T-helper 1 cell (primary cell): ENCODE measurements around the gene DGKG.
A peak's percentile ranks its signal among the peaks of the same experiment; 100 is the strongest.

ENCODE experiments used
- DNase-seq, 5 donors: peaks; one replicate each; pipeline ENCODE4 v3.0.0-alpha.2; 2012 to 2020

DGKG gene

DNA sequence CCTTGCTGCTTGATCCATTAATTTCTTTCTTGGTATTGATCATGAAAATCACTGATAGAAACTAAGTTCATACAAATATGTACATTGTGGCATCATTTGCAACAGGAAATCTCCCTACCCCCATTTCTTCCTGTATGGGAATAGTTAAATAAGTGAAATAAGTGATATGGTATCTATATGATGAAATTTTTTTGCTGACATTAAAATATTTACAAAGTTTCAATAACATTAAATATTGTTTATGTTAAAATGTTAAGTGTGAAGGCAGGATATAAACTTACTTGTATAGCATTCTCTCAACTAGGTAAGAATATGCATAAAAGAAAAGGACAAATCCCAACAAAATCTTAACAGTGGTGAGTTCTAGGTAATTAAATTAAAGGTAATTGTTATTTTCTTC lies 193.1 kb downstream of the DGKG start:
- no peak for DNase-seq

DNA sequence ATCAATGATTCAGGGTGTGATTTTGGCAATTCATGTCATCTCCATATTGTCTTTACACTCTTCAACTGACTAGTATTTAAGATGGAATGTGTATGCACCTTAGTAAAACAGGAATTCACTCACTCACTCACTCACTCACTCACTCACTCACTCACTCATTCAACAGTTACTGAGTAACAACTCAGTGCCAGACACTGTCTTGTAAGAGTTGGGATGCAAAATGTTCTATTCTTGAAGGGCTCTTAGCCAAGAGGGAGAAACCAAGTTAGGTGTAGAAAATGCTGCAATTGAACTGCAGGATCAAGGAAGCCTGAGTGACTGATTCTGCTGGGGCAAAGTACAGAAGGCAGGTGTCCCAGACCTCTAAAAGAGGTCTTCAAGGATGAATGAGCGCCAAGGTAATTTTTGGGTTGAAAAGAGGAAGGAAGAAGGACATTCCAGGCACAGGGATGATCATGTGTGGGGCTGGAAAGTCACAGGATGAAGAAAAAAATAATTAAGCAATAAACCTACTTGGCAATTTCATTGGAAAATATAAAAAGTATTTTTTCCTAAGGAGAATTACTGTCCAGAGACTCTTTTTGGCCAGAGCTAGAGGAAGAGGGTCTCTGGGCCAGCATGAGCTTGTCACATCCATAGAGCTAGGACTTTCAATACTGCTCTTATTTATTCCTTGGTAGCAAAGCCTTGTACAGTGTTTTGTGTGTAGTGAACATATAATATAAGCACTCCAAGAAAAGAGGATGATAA lies 194.2 kb downstream of the DGKG start:
- no peak for DNase-seq

DNA sequence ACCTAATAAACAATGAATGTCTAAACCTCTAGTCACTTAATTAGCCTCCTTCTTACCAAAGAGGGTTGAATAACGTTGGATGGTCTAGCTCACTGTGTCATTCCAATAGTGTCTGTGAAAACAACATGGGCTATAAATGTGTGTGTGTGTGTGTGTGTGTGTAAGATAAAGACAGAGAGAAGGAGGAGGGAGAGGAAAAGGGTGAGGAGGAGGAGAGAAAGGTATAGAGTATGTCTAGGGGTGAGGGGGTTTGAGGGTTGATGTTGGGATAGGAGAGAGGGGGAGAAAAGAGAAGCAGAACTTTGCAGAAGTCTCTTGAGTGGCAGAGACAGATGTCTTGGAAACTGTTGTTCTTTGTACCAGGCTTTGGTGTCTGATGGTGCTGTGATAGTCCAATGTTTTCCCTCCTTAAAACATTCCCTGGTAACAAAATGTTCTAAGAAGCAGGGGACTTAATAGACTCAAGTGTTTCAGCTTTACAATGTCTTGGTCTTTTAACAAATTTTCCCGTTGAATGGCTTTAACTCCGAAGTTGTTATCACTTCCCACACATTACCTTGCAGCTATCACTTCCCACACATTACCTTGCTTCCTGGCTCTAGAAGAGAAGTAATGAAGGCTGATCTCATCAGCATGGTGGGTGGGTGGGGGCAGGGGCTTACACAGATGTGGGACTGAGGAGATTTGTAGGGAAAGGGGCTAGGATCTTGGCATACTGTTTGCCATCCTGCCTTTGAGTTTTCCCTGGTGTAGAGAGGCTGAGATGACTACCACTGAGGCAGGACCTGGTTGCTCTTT lies 195.3 kb downstream of the DGKG start:
- DNase-seq, result no peak

DNA sequence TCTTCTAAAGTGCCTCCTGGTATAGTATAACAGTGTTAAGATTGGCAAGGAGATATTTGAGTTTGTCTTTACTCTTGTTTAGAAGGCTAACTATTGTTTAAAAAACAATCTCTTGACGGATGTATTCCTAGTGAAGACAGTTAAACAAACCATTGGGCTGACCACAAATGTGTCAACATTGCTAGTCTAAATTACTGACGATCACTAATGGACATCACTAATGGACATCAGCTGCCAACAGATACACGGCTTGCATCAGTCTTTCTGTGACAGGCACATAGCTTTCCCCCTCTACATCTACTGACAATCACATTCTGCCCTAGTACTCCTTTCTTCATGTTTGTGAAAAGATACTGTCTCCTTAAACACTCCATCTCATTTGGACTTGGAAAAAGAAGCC lies 196.0 kb downstream of the DGKG start:
- no peak for DNase-seq

DNA sequence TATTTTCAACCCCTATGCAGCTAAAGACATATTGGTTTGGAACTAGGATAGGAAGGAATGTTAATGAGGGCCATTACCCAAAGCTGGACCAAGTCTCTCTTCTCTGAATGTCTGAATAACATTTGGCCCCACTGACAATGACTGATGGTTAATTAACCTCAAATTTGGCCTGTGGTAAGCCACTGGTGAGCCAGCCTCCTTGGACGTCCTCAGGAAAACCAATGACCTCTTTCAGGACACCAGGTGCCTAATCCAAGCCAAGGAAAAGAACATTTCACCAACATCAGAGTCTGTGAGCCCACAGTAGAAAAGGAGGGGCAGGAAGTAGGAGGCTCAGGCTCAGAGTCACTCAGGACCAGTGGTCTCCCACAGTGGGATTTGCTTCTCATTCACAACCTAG lies 196.7 kb downstream of the DGKG start:
- DNase-seq, result no peak

DNA sequence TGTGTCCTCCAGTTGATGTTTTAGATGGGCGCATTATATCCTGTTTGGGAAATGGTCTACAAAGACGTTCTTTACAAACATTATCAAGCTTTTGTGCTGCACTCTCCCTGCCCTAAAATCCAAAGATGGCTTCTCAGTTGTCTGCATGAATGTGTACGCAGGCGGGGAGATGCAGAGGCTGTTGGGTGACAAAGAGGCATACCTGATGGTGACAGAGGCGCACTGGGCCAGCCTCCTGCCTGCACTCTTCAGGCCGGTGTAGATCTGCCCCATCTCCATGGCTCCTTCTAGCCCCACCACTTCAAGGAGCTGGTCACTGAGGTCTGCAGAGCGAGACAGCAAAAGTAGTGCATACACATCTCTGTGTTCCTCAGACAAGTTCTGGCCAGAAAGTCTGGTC lies 197.3 kb downstream of the DGKG start:
- no peak for DNase-seq

DNA sequence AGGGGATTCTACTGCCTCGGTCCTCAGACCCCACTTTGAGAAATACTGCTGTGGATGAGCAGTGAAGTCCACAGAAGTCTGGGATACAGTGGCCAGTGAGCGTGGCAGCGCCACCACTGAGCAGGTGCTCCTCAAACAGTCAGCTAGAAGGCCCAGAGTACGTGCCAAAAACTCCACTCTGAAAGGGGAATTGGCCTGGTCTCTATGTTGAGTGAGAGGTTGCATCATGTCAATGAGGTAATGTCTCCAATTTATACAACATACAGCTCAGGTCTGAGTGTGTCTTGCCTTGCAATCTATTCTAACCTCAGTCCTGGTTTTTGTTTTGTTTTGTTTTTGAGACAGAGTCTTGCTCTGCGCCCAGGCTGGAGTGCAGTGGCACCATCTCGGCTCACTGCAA lies 199.8 kb downstream of the DGKG start:
- no peak for DNase-seq

DNA sequence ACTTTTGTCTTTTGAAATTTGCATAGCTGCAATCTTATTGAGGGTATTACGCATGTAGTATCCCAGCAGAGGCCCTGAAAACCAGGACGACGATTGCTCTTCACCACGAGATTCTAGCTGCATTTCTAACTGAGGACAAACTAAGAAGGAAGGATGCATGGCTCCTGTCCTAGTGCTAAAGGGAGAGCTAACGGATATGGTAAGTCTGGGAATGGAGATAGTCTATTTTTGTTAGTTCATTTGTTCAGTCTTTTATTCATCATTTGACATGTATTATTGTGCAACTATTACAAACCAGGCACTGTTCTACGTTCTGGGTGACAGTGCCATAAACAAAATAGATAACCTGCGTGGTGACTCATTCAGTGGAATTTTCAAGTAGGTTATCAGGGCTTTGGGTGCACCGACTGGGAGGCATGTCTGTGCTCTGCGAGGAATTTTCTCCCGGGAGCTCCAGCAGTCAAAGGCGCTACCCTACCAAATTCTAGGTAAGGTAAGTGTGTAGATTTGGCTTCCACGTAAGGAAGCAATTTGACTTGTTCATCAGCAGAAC lies 201.3 kb downstream of the DGKG start:
- DNase-seq, result no peak

DNA sequence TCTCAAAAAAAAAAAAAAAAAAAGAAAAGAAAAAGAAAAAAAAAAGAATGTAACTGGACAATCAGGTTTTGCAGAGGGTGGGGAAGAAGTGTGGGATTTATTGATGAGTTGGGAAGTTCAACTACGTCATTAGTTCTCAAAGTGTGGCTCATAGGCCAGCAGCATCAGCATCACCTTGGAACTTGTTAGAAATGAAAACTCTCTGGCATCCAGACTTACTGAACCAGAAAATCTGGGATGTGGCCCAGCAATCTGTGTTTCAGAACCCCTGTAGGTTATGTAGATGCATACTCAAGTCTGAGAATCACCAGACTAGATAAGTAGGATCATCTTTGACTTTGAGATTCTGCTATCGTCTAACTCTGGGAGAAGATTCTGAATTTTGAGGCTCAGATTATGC lies 207.4 kb downstream of the DGKG start:
- DNase-seq, result no peak

DNA sequence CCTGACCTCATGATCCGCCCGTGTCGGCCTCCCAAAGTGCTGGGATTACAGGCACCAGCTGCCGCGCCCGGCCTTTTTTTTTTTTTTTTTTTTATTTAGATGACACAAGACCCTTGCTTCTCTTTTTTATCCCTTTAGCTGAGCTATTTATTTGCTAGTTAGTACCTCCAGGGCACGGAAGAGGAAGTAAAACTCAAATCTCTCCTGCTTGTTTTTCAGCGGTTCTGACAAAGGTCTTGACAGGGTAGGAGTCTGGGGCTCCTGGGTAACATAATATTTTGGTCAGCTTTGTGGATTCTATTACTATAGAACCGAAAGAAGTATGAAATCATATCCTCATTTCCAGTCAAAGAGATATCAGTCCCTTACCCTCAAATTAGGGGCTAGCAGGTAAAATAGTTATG lies 209.1 kb downstream of the DGKG start:
- peak in 1 of 5 donors; percentile 62 for DNase-seq

DNA sequence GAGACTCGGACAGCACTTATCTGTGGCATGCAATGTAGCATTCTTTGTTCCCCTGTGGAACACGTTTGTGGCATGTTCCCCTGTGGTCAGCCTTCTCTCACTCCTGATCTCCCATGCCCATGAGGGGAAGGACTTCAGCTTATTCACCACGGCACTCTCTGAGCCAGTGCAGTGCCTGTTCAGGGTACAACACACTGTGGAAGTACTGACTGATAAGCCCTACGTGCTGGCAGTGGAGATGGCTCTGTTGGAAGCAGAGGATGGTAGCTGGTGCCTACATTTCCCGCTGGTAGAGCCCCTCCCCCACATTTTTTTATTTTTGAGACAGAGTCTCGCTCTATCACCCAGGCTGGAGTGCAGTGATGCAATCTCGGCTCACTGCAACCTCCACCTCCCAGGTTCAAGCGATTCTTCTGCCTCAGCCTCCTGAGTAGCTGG lies 209.7 kb downstream of the DGKG start:
- no peak for DNase-seq

DNA sequence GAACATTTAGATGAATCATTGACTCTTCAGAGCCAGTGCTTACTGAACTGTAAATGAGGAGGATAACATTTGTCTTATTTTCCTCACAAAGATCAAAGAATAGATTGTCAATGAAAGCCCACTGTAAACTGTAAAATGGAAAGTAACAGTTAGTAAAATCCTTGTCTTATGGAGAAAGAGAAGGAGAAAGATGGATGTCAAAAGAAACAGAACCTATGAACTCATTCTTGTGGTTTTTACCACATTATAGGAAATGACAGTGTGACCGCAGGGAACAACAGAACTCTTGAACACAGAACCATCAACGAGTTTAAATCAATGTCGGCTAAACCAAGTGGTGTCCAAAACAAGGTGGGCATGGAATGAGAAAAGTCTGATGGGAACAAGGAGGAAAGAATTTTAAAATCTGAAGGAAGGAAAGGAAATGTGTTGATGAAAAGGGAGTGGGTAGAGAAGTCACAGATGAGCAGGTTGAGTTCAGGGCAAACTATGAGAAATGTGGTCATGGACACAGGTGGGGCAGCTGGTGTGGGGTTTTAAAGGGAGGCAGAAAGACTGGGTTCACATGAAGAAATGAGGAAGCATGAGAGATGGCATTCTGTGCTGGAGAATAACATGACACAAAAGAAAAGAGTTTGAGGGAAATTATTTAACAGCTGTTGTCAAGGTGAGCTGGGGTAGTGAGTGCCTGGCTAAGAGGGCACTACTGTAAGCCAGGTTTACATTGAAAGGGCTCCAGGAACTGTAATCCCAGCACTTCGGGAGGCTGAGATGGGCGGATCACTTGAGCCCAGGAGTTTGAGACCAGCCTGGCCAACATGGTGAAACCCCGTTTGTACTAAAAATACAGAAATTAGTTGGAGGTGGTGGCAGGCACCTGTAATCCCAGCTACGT lies 210.7 kb downstream of the DGKG start:
- DNase-seq, result peak in 1 of 5 donors; percentile 76

DNA sequence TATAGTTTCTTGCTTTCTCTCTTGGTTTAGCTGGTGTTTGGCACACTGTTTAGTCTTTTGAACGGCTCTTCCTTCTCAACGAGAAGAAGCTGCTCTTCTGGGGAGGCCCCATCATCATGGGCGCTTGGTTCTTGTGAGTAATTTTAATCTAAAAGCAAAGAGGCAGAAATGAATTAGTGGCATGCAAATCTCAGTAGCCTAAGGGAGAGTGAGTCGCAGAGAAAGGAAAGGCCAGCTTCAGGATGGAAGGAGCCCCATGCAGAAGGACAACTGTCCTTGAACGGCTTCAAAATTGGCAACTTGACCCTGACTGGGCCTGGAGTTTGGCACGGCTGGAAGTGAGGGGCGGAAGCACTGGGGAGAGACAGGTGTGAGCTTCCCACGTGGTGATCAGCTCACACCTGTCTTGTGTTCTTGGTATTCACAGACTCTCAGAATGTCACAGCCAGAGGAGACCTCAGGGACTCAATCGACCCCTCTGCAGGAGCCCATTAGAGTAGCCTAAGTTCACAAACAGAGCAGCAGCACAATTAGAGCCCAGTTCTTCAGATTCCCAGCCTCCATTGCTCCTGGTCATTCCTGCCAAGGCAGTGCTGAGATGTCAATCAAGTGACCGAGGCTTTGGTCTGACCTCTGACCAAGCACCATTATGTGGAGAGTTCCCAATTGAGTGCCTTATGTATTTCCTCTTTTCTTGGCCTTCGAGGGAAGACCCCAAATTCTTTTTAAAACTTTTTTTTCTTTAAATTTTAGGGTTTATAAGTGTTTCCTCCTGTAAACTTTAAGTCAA lies 211.8 kb downstream of the DGKG start:
- DNase-seq, result no peak

DNA sequence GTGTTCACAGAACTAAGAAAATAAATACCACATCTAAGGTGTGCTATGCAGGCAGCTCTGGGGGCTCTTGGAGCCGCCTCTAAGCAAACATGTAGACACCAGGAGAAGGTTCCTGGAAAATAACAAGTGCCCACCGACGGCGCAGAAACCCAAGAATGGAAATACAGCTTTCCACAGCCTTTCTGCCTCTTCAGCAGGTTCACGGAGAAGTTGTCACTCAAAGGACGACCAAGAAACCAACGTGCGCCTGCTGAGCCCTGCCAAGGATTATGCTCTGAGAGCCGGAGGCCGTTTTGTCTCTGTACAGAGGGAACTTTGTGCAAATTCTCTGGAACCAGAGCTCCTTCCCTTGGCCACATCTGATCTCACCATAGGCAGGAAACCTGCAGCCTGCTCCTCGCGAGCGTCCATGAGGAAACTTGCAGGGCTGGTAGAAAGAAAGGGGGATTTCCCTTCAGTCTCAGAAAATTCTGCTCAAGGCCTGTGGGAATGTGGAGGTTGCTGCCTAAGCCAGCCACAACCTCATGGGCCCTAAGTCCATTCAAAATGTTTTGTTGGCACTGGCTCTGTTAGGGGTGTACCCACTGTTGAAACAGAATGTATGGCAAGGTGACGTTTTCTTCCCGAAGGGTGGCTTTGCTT lies 212.6 kb downstream of the DGKG start:
- DNase-seq, result no peak

DNA sequence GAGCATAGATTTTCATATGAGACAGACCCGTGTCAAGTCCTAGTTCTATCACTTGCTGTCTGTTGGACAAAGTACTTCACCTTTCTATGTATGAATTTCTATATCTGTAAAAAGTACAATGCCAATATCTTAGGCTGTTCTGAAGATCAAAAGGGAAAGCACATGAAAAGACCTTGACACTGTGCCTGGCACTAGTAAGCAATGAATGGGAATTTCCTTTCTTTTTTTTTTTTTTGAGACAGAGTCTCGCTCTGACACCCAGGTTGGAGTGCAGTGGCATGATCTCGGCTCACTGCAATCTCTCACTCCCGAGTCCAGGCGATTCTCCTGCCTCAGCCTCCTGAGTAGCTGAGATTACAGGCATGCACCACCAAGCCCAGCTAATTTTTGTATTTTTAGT lies 217.8 kb downstream of the DGKG start:
- DNase-seq, result no peak

DNA sequence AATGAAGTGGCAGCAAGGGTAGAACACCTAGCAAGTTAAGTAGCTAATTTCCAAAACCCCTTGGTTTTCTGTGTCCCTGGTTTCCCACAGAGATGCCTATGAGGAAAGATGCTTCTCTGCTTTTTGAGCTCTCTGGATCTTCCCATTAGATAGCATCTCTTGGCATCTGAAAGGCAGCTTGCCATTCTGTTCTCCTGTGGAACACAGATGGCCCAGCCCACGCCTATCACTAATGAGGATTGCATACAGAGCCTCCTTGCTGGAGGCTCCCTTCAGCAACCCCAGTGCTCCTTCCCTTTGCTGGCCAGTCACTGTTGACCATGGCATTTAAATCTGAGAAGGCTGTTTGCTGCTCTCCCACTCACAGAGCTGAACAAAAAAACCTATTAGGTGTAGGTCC lies 218.8 kb downstream of the DGKG start:
- DNase-seq, result no peak

DNA sequence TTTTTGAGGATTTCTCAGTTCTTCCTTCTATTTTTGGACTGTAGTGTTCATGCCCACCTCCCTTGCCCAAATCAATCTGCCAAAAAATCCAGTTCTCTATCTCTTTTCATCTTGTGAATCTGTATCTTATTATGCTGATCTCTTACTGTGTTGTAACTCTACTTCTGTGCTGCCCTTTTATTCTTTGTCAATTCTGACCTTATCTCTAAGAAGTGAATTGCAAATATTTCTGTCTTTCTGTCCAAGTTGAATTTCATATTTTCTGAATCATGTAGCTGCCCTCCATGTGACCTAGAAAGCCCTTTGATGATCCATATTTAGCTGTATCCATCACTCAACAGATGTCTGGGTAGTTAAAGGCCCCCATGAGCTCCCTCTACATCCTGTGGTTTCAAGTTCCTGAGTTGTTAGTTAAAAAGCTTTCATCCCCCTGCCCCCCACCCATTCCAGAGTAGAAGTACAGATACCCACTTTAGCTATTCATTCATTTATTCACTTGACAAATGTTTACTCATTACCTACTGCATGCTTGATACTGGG lies 219.6 kb downstream of the DGKG start:
- DNase-seq, result no peak

DNA sequence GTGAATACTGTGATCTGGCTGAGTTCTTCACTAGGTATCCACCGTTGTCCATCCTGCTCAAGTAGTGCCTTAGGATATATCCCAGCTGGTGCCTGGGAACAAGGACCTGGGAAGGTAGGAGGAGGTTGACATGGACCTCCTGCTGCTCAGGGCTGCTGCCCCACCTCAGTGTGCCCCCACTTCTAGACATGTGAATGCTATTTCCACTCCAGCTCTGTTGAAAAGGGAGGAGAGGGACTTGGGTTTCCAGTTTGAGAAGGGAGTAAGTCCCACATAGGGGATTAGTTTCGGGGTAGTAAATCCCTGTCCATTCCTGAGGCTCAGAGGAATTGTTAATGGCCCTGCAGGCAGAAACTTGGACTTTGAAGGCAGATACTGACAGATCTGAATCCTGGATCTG lies 220.2 kb downstream of the DGKG start:
- DNase-seq, result no peak

DNA sequence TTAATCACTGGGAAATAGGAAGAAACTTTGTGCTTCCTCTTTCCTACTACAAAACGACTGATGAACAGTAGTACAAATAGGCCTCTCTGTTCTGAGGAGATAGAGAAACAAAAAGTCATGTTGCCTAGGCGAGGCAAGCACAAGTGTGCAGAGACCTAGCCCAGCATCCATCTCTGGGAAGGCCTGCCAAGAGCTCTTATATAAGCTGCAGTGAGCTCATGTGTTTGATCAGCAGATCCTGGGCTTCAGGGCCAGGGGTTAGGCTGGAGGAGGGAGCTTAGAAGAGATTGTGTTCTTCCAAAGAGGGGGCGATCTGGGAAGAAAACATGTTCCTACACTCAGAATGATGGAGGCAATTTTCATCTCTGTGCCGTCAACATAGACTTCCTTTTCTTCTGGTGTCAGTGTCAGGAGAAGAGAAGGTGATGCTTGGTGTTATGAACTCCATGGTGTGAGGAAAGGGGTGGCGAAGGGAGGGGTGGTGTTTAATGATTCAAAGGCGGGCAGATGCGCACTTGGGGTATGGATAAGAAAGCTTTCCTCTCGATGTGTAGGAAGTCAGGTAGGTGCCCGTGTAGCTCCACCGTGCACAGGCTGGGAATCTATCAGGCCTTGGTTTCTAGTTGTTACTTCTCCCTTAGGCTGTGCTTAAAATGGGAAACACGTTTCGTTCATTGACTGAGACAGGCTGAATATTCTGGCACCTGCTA lies 223.6 kb downstream of the DGKG start:
- DNase-seq, result no peak

DNA sequence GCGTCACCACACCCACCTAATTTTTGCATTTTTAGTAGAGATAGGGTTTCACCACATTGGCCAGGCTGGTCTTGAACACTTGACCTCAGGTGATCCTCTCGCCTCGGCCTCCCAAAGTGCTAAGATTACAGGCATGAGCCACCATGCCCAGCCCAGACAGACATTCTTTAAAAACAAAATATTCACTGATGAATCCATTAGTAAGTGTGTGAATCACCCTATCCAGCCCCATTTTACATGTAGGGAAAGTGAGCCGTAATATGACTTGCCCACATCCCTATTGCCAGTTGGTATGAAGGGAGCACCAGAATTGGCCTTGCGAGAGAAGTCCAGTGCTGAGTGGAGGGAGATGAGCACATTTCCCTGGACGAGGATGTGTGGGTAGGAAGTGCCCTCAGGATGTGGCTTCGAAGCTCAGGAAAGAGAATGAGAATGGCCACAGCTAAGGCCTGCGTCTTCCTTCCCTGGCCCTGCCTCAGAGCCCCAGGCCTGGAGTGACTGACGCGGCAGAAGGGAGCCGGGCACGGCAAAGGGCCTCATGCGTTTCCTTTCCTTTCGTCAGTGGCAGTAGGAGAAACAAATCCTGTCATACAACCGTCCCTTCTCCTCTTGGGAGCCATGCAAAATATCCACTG lies 224.9 kb downstream of the DGKG start:
- no peak for DNase-seq
